GM12873 (cell line): Measurements from ENCODE around the gene ANKRD22.

Experiments
- CTCF ChIP-seq: IDR thresholded peaks from 2 replicates; pipeline ENCODE4 v1.5.1; 2012; ENCODE audit warnings: low read depth, mild to moderate bottlenecking, moderate library complexity, low read length, control low read depth; ENCODE audit not compliant: insufficient read depth; ENCODE audit errors: missing control alignments

Gene ANKRD22

GRCh38 chr10:88892222-88892967 is 40.8 kb upstream of the ANKRD22 start:
- no peak for TF ChIP-seq CTCF

GRCh38 chr10:88890681-88891381 is 39.2 kb upstream of the ANKRD22 start:
- TF ChIP-seq CTCF: no peak

GRCh38 chr10:88889559-88890337 is 38.1 kb upstream of the ANKRD22 start:
- TF ChIP-seq CTCF: no peak

- no peak for TF ChIP-seq CTCF
These were observed 37.3 kb upstream of the ANKRD22 start for GRCh38 chr10:88888810-88889445.

GRCh38 chr10:88886557-88886956 is 34.9 kb upstream of the ANKRD22 start:
- no peak for TF ChIP-seq CTCF

GRCh38 chr10:88883448-88883809 is 31.8 kb upstream of the ANKRD22 start:
- no peak for TF ChIP-seq CTCF

GRCh38 chr10:88881922-88882645 is 30.4 kb upstream of the ANKRD22 start:
- TF ChIP-seq CTCF: no peak
